Measurements from ENCODE around the gene ERAL1. TPM values are rescaled to one million over a fixed set of nuclear protein-coding genes. Genes with fewer than 3 reads are reported as not detected.

Gene ERAL1
- total RNA-seq, 1 donor from 2014 or later = 38.5 TPM

GRCh38 chr17:28907709-28908475 is 53.1 kb downstream of the ERAL1 start:
- H3K27me3 Mint-ChIP-seq (ENCODE audit: unreplicated experiment) = no peaks in the 10 kb centered on the region
- no peaks in the 10 kb centered on the region for H3K9me3 Mint-ChIP-seq (ENCODE audit: unreplicated experiment)
- H3K27ac Mint-ChIP-seq (ENCODE audit: unreplicated experiment) = no peak overlapping the region
- no peak overlapping the region for H3K4me3 Mint-ChIP-seq (ENCODE audit: unreplicated experiment)
- H3K4me1 Mint-ChIP-seq (ENCODE audit: unreplicated experiment) = peaks cover 13% of the 10 kb centered on the region
- peaks cover 33% of the 10 kb centered on the region for H3K36me3 Mint-ChIP-seq (ENCODE audit: unreplicated experiment)
- no peak for TF ChIP-seq CTCF (IDR thresholded peaks at IDR 0.05)
- DNase-seq (ENCODE audit: extremely low spot score, unreplicated experiment) = no peak

- DNase-seq (ENCODE audit: extremely low spot score, unreplicated experiment) = no peak
- Mint-ChIP-seq H3K36me3 (ENCODE audit: unreplicated experiment) (peaks cover 40% of the 10 kb centered on the region), H3K4me3 (ENCODE audit: unreplicated experiment) (no peak overlapping the region)
Measured at GRCh38 chr17:28908640-28909167, 53.9 kb downstream of the ERAL1 start.

GRCh38 chr17:28910534-28910933 is 55.7 kb downstream of the ERAL1 start:
- TF ChIP-seq CTCF (IDR thresholded peaks at IDR 0.05) = no peak
- Mint-ChIP-seq H3K4me1 (ENCODE audit: unreplicated experiment) (peaks cover 8% of the 10 kb centered on the region), H3K9me3 (ENCODE audit: unreplicated experiment) (no peaks in the 10 kb centered on the region), H3K36me3 (ENCODE audit: unreplicated experiment) (peaks cover 54% of the 10 kb centered on the region), H3K27ac (ENCODE audit: unreplicated experiment) (no peak overlapping the region), H3K4me3 (ENCODE audit: unreplicated experiment) (no peak overlapping the region), H3K27me3 (ENCODE audit: unreplicated experiment) (no peaks in the 10 kb centered on the region)
- DNase-seq (ENCODE audit: extremely low spot score, unreplicated experiment) = no peak

More at GRCh38 chr17:28908640-28909167, 53.9 kb downstream of the ERAL1 start:
- Mint-ChIP-seq H3K9me3 (ENCODE audit: unreplicated experiment) (no peaks in the 10 kb centered on the region), H3K27ac (ENCODE audit: unreplicated experiment) (peak overlapping the region; percentile 79), H3K27me3 (ENCODE audit: unreplicated experiment) (no peaks in the 10 kb centered on the region), H3K4me1 (ENCODE audit: unreplicated experiment) (peaks cover 12% of the 10 kb centered on the region)
- TF ChIP-seq CTCF (IDR thresholded peaks at IDR 0.05) = no peak

Small RNA genes lying within 50 kb of the gene (microRNA-seq; reads per million reads assigned to microRNA genes)
- not detected for gene MIR451B (ENCODE audit: unreplicated experiment)

Other genes starting within 250 kb of the ERAL1 start
- gene RSKR, start 240.8 kb upstream of the ERAL1 start, total RNA-seq = 7.9 and 10.3 TPM in 2 replicates
- 159 and 173 TPM in 2 replicates for gene BLTP2, start 209.9 kb upstream of the ERAL1 start, total RNA-seq
- 71.0 and 73.0 TPM in 2 replicates for gene SDF2, start 193.1 kb upstream of the ERAL1 start, total RNA-seq
- 91.2 and 92.0 TPM in 2 replicates for gene SUPT6H, start 192.8 kb upstream of the ERAL1 start, total RNA-seq
- 2.1 and 3.0 TPM in 2 replicates for gene PROCA1, start 143.1 kb upstream of the ERAL1 start, total RNA-seq
- 153 TPM in 2 replicates for gene RAB34, start 137.1 kb upstream of the ERAL1 start, total RNA-seq
- gene RPL23A, start 135.0 kb upstream of the ERAL1 start, total RNA-seq = 1,390 and 1,395 TPM in 2 replicates
- 3.8 and 5.8 TPM in 2 replicates for gene TLCD1, start 128.8 kb upstream of the ERAL1 start, total RNA-seq
- gene NEK8, start 126.2 kb upstream of the ERAL1 start, total RNA-seq = 8.5 and 9.9 TPM in 2 replicates
- 76.1 and 95.5 TPM in 2 replicates for gene TRAF4, start 111.0 kb upstream of the ERAL1 start, total RNA-seq
- gene FAM222B, start 12.2 kb upstream of the ERAL1 start, total RNA-seq = 19.4 and 21.2 TPM in 2 replicates
- 95.8 and 104 TPM in 2 replicates for gene FLOT2, start 42.7 kb downstream of the ERAL1 start, total RNA-seq
- 10.7 and 12.4 TPM in 2 replicates for gene DHRS13, start 48.1 kb downstream of the ERAL1 start, total RNA-seq
- gene PHF12, start 96.5 kb downstream of the ERAL1 start, total RNA-seq = 50.3 and 52.8 TPM in 2 replicates
- not detected in 2 replicates for gene SEZ6, start 151.0 kb downstream of the ERAL1 start, total RNA-seq
- 1.1 and 1.6 TPM in 2 replicates for gene PIPOX, start 188.1 kb downstream of the ERAL1 start, total RNA-seq